Measurements from ENCODE around the gene FAM20A. TPM values are rescaled to one million over a fixed set of nuclear protein-coding genes. Genes with fewer than 3 reads are reported as not detected.

The FAM20A gene
- total and polyA plus RNA-seq, 4 donors: 14.9 to 72.0 (median 58.6) TPM

GRCh38 chr17:68509141-68510057 is 91.8 kb downstream of the FAM20A start:
- Histone ChIP-seq H3K27ac (ENCODE audit: low read depth in 1 of 2, low read length in 2 of 2) (peak overlapping the region in 1 of 2 donors; percentile 22), H3K36me3 (ENCODE audit: control insufficient read depth in 4 of 4, insufficient read depth in 3 of 4, low read depth in 1 of 4, low read length in 3 of 4) (no peaks in the 10 kb centered on the region), H3K27me3 (ENCODE audit: control insufficient read depth in 4 of 4, insufficient read depth in 4 of 4, low read length in 3 of 4) (no peaks in the 10 kb centered on the region), H3K4me1 (ENCODE audit: control insufficient read depth in 4 of 4, insufficient read depth in 4 of 4, low read length in 3 of 4) (peaks cover 1 to 22% (median 13%) of the 10 kb centered on the region in 4 donors), H3K9ac (ENCODE audit: low read depth in 1 of 2, low read length in 2 of 2) (no peak overlapping the region), H3K4me3 (ENCODE audit: low read depth in 1 of 3, low read length in 3 of 3) (no peak overlapping the region), H3K9me3 (ENCODE audit: control insufficient read depth in 4 of 4, low read length in 3 of 4) (no peaks in the 10 kb centered on the region)
- DNase-seq (ENCODE audit: low spot score): no peak
- TF ChIP-seq ATF3 (IDR thresholded peaks at IDR 0.05): no peak
- TF ChIP-seq EGR1 (IDR thresholded peaks at IDR 0.05; ENCODE audit: low read depth in 2 of 2): no peak
- no peak for TF ChIP-seq NR2F2 (IDR thresholded peaks at IDR 0.05)
- TF ChIP-seq HNF4A (conservative IDR thresholded peaks at IDR 0.05): no peak
- no peak for TF ChIP-seq JUND (IDR thresholded peaks at IDR 0.05)
- no peak for TF ChIP-seq FOXA1 (IDR thresholded peaks at IDR 0.05)
- TF ChIP-seq YY1 (IDR thresholded peaks at IDR 0.05): no peak
- no peak for TF ChIP-seq MAX (IDR thresholded peaks at IDR 0.05)
- no peak for TF ChIP-seq SP1 (IDR thresholded peaks at IDR 0.05)
- no peak for TF ChIP-seq ZBTB33 (IDR thresholded peaks at IDR 0.05)
- TF ChIP-seq TAF1 (conservative IDR thresholded peaks at IDR 0.05): no peak
- no peak for TF ChIP-seq REST (IDR thresholded peaks at IDR 0.05)
- no peak for TF ChIP-seq FOXA2 (IDR thresholded peaks at IDR 0.05)
- no peak for TF ChIP-seq HNF4G (IDR thresholded peaks at IDR 0.05)
- no peak for TF ChIP-seq RAD21 (IDR thresholded peaks at IDR 0.05)
- WGBS: 61% methylated on average over 9 of the region's 9 CpGs

GRCh38 chr17:68507576-68507975 is 93.6 kb downstream of the FAM20A start:
- no peaks in the 10 kb centered on the region for H3K36me3 ChIP-seq (ENCODE audit: control insufficient read depth in 4 of 4, insufficient read depth in 3 of 4, low read depth in 1 of 4, low read length in 3 of 4)
- no peaks in the 10 kb centered on the region for H3K9me3 ChIP-seq (ENCODE audit: control insufficient read depth in 4 of 4, low read length in 3 of 4)
- 89% methylated on average over 3 of the region's 3 CpGs for WGBS
- TF ChIP-seq GABPA (IDR thresholded peaks at IDR 0.05 in 1 of 2, conservative IDR thresholded peaks at IDR 0.05 in 1 of 2): no peak
- H3K4me1 ChIP-seq (ENCODE audit: control insufficient read depth in 4 of 4, insufficient read depth in 4 of 4, low read length in 3 of 4): peaks cover 1 to 10% (median 7%) of the 10 kb centered on the region in 4 donors
- H3K27me3 ChIP-seq (ENCODE audit: control insufficient read depth in 4 of 4, insufficient read depth in 4 of 4, low read length in 3 of 4): no peaks in the 10 kb centered on the region
- no peak overlapping the region for H3K27ac ChIP-seq (ENCODE audit: low read depth in 1 of 2, low read length in 2 of 2)
- no peak overlapping the region for H3K9ac ChIP-seq (ENCODE audit: low read depth in 1 of 2, low read length in 2 of 2)
- no peak overlapping the region for H3K4me3 ChIP-seq (ENCODE audit: low read depth in 1 of 3, low read length in 3 of 3)
- no peak for DNase-seq (ENCODE audit: low spot score)
